Nephron progenitor cell (in vitro differentiated cells): ENCODE data around the gene STX12.
"Not testable (repeated sequence)": the region's sequence is repeated elsewhere in the genome, so short reads cannot be mapped to it uniquely, and the experiment has no call there.

Experiments
- DNase-seq: peaks from one replicate; pipeline ENCODE4 v3.0.0; 2021
- H3K27ac Mint-ChIP-seq: 2 replicates; pipeline ENCODE4 v1.8.0; 2021; ENCODE audit warnings: mild to moderate bottlenecking, moderate library complexity, mixed read lengths
- H3K27me3 Mint-ChIP-seq: 2 replicates; pipeline ENCODE4 v1.8.0; 2021; ENCODE audit warnings: mild to moderate bottlenecking, low read depth, mixed read lengths; ENCODE audit not compliant: poor library complexity
- H3K36me3 Mint-ChIP-seq: 2 replicates; pipeline ENCODE4 v1.8.0; 2021; ENCODE audit warnings: low read depth, mixed read lengths
- H3K4me1 Mint-ChIP-seq: 2 replicates; pipeline ENCODE4 v1.8.0; 2021; ENCODE audit warnings: mixed read lengths
- H3K4me3 Mint-ChIP-seq: 2 replicates; pipeline ENCODE4 v1.8.0; 2021; ENCODE audit warnings: mild to moderate bottlenecking, moderate library complexity, mixed read lengths
- H3K9me3 Mint-ChIP-seq: 2 replicates; pipeline ENCODE4 v1.8.0; 2021; ENCODE audit warnings: mild to moderate bottlenecking, moderate library complexity, mixed read lengths
- CTCF ChIP-seq: fragments of 200-600 bp; sonication (generic); IDR thresholded peaks from 2 replicates; pipeline ENCODE4 v1.5.0; 2021; ENCODE audit warnings: antibody characterized with exemption

STX12 gene

GRCh38 chr1:27864264-27864895, 91.4 kb downstream of the STX12 start:
- H3K4me1 Mint-ChIP-seq: peaks cover 33% of the 10 kb centered on the region
- H3K27ac Mint-ChIP-seq: no peak overlapping the region
- no peaks in the 10 kb centered on the region for H3K9me3 Mint-ChIP-seq
- no peak for TF ChIP-seq CTCF
- DNase-seq: no peak
- H3K36me3 Mint-ChIP-seq: no peaks in the 10 kb centered on the region
- H3K27me3 Mint-ChIP-seq: peaks cover 5% of the 10 kb centered on the region
- H3K4me3 Mint-ChIP-seq: no peak overlapping the region

GRCh38 chr1:27865821-27866220, 92.8 kb downstream of the STX12 start:
- Mint-ChIP-seq H3K4me1 (peaks cover 30% of the 10 kb centered on the region), H3K36me3 (no peaks in the 10 kb centered on the region)

GRCh38 chr1:27868556-27868931, 95.5 kb downstream of the STX12 start:
- DNase-seq: no peak
- no peaks in the 10 kb centered on the region for H3K36me3 Mint-ChIP-seq
- H3K4me1 Mint-ChIP-seq: peaks cover 14% of the 10 kb centered on the region
- no peak overlapping the region for H3K27ac Mint-ChIP-seq
- no peaks in the 10 kb centered on the region for H3K9me3 Mint-ChIP-seq
- no peak overlapping the region for H3K4me3 Mint-ChIP-seq
- no peak for TF ChIP-seq CTCF
- peaks cover 25% of the 10 kb centered on the region for H3K27me3 Mint-ChIP-seq

More at GRCh38 chr1:27865821-27866220, 92.8 kb downstream of the STX12 start:
- H3K27ac Mint-ChIP-seq: no peak overlapping the region
- no peak for TF ChIP-seq CTCF
- no peak overlapping the region for H3K4me3 Mint-ChIP-seq
- no peaks in the 10 kb centered on the region for H3K9me3 Mint-ChIP-seq
- no peak for DNase-seq
- peaks cover 3% of the 10 kb centered on the region for H3K27me3 Mint-ChIP-seq

- no peak for TF ChIP-seq CTCF
- H3K36me3 Mint-ChIP-seq: no peaks in the 10 kb centered on the region
- no peak overlapping the region for H3K27ac Mint-ChIP-seq
- H3K4me3 Mint-ChIP-seq: no peak overlapping the region
- no peaks in the 10 kb centered on the region for H3K9me3 Mint-ChIP-seq
- no peak for DNase-seq
- H3K4me1 Mint-ChIP-seq: peaks cover 14% of the 10 kb centered on the region
- peaks cover 31% of the 10 kb centered on the region for H3K27me3 Mint-ChIP-seq
Measured at GRCh38 chr1:27868932-27869718, 96.1 kb downstream of the STX12 start.

GRCh38 chr1:27869719-27870085, 96.7 kb downstream of the STX12 start:
- no peaks in the 10 kb centered on the region for H3K36me3 Mint-ChIP-seq
- H3K27ac Mint-ChIP-seq: no peak overlapping the region
- DNase-seq: no peak
- no peak overlapping the region for H3K4me3 Mint-ChIP-seq
- TF ChIP-seq CTCF: no peak
- H3K4me1 Mint-ChIP-seq: peaks cover 14% of the 10 kb centered on the region
- no peaks in the 10 kb centered on the region for H3K9me3 Mint-ChIP-seq
- peaks cover 32% of the 10 kb centered on the region for H3K27me3 Mint-ChIP-seq

- Mint-ChIP-seq H3K27me3 (peaks cover 32% of the 10 kb centered on the region), H3K4me1 (peaks cover 14% of the 10 kb centered on the region)
- not testable (repeated sequence) for H3K36me3 Mint-ChIP-seq, H3K4me3 Mint-ChIP-seq, DNase-seq, H3K9me3 Mint-ChIP-seq, H3K27ac Mint-ChIP-seq
Measured at GRCh38 chr1:27871076-27871475, 98.1 kb downstream of the STX12 start.
